DMS153 treated with DMSO at 0.1 percent for 48 hours (cell line): Measurements from ENCODE around the gene MMP27.

Experiments
- DNase-seq: peaks from one replicate; lab custom pipeline; 2025; ENCODE audit not compliant: unreplicated experiment; lab: John Stamatoyannopoulos, UW

Gene MMP27

DNA sequence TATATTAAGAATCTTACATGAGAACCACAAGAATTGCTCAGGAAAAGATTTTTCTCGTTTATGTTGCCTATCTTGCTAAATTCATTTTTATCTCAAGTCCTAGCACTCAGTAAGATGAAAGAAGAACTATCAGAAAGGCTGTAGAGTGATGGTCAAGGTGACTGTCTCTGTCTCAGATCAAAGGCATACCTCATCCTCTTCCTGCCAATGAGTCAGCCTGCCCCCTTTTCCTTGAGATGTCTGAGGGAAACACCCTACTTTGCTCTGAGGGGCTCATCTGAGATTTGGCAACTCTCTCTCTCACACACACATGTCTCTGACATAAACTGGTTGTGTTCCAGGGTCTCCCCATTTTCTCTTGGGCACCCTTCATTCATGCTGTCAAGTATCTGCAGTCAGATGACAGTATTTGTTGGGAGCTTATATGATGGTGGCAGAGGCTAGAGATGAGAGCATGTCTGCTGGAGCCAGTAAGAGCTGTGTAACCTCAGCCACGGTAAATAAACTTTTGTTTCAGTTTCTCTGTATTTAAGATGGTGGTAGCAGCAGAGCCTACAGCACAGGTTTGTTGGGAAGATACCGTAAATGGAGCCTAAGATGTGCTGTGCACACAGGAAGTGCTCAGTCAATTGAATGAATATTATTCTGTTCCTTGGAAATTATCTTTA is 1.6 kb downstream of the MMP27 start:
- no peak for DNase-seq

DNA sequence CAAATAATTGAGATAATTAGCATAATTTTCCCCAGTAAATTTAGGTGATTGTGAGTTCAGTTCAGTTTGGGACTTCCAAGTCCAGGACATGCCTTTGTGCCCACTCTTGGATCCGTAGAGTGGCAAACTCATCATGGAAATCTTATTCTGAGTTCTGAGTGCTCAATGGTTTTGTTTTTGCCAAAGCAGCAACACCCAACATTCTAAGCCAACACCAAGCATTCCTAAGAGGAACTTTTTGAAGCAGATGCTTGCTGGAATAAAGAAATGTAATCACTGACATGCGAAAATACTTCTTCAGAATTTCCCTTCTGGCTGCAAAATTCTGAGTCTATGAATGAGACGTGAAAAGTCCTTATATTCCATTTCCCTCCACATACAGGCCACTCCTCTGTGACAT is 10.4 kb downstream of the MMP27 start:
- DNase-seq, result no peak

DNA sequence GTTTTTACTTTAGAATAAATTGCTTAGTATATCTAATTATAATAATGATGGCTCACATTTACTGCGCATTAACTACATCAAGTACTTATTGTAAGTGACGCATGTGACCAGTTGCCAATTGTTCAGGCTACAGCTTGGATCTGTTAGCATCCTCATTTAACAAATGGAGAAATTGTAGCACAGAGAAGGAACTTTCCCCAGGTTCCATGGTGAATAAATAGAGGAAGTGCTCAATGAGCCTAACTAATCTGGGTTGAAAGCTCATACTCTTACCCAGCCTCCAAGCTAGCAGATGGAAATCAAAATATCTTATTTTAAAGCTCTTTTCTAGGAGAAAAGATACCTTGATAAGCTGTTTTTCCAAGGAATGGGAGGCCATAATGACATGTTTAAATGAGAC is 19.8 kb downstream of the MMP27 start:
- no peak for DNase-seq

DNA sequence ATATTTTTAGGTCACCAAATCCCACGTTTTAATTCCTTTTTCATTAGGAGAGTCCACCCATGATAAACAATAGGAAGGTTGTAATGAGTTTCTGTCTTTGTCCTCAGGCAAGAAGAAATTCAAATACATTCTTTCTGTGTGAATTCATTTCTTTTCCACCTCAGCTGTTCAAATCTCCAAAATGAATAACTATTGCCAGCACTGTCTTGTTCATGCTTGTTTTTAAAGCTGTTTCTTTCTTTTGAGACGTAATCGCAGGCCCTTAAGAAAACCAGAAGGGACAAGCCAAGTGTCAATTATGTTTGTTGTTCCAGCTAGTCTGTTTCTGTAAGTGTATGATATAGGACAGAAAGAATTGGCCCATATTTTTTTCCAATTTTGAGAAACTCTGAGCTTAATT is 20.2 kb downstream of the MMP27 start:
- DNase-seq, result no peak

DNA sequence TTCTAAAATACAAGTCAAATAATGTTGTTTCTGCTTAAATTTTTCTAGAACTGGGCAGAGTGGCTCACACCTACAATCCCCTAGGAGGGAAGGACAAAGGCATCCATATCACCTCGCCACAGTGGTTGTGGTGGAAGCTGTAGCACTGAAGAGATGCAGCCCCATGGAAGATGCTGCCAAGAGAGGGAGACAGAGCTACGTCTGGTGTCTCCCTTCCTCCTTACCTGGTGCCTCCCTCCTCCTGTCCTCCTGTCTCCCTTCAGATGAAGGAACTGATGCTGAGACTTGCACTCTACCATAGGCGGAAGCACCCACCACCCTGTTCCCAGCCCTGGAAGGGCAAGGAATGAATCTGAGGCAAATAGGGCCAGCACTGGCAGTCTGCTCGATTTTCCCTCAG is 22.3 kb downstream of the MMP27 start:
- no peak for DNase-seq

DNA sequence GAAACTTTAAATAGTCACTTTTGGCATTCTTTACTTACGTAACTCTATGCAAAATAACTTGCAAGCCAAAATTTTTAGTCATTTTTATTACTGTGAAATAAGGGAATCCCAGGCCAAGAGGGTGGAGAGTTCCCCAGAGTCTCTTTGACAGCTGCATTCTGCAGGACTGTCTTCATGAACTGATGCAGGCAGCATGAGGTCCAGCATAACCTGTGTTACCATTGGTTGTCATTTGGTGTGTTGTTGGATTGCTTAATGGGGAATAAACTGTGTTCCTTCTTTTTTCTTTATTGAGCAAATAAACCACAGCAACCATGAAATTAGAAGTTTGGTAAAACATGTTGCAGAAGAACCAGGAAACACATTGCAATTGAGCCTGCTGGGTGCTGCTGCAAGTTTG is 24.6 kb downstream of the MMP27 start:
- no peak for DNase-seq

DNA sequence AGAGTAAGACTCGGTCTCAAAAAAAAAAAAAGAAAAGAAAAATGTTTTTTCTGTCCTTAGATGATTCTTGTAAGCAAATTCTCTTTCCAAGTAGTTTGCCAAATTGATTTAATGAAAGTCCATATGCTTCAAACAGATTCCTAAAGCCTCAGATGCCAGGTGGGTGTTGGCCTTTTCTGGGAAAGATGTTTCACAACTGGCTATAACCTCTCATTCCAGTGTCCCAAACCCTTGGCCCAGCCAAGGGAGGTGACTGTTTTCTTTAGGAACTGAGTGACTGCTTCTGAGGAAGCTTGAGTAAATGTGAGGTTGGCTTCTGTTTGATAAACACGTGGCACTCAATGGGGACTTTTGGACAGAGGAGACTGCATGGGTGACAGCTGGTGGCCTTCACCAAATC is 27.5 kb downstream of the MMP27 start:
- DNase-seq, result no peak

DNA sequence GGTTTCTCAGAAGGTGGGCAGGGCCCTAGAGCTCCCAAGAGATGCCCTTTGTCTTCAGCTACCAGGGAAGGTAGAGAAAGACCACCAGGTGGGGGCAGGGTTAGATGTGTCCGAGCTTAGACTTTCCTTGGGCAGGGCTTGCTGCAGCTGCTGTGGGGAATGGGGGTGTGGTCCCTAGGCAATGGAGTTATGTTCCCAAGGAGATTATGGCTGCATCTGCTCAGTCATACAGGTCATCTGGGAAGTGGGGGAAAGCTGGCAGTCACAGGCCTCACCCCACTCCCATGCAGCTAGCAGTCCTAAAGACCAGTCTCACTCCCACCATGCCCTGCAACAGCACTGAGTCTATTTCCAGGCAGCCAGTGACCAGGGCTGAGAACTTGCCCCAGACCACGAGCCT is 29.5 kb downstream of the MMP27 start:
- DNase-seq, result no peak

DNA sequence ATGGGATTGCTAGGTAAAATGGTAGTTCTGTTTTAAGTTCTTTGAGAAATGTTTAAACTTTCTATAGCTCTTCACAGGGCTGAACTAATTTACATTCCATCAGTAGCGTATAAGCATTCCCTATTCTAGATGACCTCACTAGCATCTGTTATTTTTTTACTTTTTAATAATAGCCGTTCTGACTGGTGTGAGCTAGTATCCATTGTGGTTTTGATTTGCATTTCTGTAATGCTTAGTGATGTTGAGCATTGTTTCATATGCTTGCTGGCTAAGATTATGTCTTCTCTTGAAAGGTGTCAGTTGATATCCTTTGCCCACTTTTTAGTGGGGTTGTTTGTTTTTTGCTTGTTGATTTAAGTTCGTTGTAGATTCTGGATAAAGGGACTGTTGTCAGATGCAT is 35.9 kb downstream of the MMP27 start:
- DNase-seq, result no peak

DNA sequence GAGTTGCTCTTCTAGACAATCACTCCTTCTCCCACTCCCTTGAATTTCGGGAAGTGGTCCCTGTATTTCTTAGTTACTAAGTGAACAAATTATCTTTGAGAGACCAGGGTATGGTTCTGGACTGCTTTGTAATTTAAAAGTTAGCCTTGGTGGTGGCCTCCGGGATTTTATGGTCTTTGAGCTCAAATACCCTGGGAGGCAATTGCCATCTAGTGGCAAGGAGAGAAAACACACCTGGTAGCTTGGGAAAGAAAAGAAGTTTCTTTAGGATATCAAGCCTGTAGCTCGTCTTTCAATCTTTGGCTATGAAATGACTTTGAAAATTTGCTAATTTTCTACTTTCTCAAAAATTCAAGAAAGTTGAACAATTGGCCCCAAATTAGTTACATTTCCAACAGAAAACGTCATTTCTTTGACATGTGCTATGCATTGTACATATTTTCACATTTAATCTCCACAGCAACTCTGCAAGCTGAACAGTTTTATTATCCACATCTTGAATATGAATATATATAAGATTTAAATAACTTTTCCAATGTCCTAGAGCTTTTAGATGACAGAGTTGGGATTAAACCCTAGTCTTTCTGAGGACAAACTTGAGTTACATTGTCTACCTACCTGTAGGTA is 39.1 kb downstream of the MMP27 start:
- peak; percentile 8 for DNase-seq

DNA sequence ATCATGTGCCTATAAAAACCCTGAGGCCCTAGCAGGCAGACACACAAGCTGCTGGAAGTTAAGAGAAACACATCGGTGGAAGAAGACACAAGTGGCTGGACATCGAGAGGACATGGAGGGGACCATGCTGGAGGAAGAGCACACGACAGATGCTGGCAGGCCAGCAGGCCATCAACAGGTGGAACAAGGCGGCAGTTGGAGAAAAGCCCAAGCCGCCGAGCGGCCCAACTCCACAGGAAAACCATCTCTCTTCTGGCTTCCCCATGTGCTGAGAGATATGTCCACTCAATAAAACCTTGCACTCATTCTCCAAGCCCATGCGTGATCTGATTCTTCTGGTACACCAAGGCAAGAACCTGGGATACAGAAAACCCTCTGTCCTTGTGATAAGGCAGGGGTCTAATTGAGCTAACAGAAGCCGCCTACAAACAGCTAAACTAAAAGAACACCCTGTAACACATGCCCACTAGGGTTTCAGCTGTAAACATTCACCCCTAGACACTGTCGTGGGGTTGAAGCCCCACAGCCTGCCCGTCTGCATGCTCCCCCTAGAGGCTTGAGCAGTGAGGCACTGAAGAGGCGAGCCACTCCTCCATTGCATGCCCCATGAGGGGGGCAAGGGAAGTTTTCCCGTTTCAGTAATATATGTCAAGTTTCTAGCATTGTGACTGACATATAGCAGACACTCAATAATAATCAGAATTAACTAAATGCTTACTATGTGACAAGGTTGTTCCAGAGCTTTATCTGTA is 41.4 kb downstream of the MMP27 start:
- DNase-seq, result no peak

DNA sequence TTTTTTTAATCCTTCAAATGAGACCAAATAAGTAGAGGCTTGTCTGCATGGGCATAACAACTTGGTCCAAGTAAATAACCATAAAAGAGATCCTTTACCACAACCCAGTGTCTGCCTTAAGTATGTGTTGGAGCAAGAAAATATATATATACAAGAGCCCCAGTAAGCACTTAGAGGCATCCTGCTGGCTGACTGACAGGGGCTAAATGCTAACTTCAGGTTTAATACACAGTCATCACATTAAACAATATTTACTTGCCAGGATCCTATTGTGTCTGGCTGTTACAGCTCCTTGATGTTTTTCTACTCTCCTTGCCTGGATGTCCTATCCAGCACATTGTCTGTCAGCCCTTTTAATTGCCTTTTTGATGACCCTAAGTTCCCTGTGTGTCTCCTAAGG is 43.0 kb downstream of the MMP27 start:
- DNase-seq, result no peak

DNA sequence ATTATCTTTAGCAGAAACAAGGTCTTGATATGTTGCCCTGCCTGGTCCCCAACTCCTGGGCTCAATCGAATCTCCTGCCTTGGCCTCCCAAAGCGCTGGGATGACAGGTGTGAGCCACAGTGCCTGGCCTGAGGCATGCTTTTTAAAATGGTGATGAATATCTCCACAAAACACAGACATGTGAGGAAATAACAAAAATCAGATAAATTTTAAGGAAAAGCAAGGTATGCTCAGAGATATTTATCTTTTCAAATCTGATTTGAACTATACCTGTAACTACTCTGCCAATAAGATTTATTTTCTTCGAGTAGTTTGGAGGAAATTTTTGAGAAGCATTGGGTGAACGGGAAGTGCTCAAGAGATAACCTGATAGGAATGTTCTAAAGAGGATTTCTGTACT is 44.5 kb downstream of the MMP27 start:
- DNase-seq, result no peak

DNA sequence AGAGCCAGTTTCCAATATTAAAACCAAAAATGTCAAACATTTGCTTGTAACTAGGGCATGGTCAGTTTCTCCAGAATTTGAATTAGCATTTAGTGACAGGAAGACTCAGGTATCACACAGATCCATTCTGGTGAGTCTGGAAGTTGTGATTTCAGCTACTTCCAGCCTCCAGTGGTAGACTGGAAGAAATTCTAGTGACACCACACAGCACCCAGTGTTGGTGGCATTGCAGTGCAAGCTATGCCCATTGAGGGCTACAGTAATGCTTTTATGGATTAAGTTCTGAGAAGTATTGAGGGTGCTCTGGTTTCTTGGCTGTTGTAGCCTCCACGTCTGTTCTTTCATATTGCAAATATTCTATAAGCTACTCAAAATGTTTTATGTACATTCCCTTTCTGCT is 49.0 kb downstream of the MMP27 start:
- DNase-seq, result no peak

DNA sequence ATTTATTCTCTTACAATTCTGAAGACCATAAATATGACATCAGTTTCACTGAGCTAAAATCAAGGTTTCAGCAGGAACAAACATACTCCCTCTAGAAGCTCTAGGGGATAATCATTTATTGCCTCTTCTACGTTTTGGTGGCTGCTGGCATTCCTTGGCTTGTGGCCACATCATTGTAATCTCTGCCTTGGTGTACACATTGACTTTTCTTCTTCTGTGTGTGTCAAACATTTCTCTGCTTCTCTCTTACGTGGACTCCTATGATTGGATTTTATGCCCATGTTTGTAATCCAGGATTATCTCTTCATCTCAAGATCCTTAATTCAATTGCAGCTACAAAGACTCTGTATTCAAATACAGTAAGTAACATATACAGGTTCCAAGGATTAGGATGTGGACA is 50.0 kb downstream of the MMP27 start:
- no peak for DNase-seq

DNA sequence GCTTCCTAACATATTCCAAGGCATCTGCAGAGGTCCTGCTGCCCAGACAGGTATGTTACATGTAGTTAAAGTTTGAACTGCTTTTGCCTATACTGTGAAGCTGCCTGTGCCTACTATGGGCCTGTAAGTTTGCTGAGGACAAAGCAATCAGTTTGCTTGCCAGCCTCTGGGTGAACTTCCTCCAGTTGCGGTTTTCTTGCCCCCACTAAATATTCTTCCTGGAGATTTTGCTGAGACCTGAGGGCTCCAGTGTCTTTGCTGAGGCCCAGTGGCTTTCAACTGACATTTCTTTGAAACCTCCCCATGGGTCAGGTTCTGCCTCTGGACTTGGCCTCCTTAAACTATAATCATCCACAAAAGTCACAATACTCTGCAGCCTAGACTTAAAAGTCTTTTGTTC is 50.8 kb downstream of the MMP27 start:
- DNase-seq, result no peak

DNA sequence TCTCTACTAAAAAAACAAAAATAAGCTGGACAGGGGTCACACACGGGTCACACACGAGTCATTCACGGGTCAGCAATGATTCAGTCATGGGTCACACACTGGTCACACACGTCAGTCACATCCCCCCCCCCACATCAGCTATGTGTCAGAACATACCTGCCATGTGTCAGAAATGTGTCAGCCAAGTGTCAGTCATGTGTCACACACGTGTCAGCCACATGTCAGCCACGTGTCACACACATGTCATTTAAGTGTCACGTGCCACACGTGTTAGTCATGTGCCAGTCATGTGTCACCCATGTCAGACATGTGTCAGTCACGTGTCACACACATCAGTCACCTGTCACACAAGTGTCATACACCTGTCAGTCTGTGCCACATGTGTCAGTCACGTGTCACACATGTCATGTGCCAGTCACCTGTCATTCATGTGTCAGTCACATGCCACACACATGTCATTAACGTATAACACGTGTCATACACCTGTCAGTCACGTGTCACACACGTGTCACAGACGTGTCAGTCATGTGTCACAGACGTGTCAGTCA is 51.8 kb downstream of the MMP27 start:
- no peak for DNase-seq

DNA sequence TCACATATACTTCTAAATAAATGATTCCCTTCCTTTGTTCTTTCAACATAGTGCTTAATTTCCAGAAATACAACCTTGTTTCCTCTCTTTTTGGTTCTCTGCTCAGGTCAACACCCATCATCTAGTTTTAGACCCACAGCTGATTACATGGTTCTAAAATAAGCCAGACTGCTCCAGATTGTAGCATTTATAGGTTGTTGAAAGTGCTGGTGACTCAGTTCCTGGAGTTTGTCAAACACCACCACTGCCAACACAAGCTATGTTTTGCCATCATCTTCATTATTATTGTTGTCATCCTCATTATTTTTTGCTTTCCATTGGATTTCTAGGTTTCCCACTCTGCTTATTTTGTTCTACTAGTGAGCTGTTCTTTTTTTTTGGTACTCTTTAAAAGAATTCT is 58.1 kb downstream of the MMP27 start:
- no peak for DNase-seq

DNA sequence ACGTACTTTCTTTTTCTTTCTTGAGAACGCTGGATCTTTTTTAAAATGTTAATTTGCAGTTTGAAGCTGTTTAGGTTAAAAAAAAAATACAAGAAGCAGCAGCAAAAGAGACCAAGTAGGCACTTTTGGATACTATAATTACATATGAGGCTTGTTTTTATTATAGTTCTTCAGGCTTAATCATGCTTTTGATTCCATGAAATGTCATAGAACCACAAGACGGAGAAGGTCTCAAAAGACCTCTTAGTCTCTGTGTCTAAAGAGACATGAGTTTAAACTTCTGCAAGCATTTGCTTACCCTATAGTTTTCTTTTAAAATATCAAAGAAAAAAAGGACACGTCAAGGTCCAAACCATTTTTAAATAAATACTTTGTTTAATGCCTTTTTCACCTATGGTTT is 61.6 kb downstream of the MMP27 start:
- DNase-seq, result no peak
